Adrenal gland (tissue), 12 donors: ENCODE results near the gene NUDT12. TPM values are rescaled to one million over a fixed set of nuclear protein-coding genes. Genes with fewer than 3 reads are reported as not detected.

Source experiments
- DNase-seq, 7 donors: peaks; one replicate each; pipeline ENCODE4 v3.0.0-alpha.2; 2019 to 2020
- H3K27ac ChIP-seq, 5 donors: fragments of 200-600 bp; sonication (generic) in 4 of 5; 1 replicate in 3 of 5; 2 replicates in 2 of 5; pipeline versions ENCODE4 v1.5.1 to v1.8.0; 2016 to 2020; ENCODE audit warnings: mild to moderate bottlenecking in 1 of 5
- H3K27me3 ChIP-seq: fragments of 200-600 bp; 2 replicates; pipeline ENCODE4 v1.8.0; 2021
- H3K36me3 ChIP-seq, 2 donors: fragments of 200-600 bp; replicated peaks in 1 of 2; 1 replicate in 1 of 2; 2 replicates in 1 of 2; pipeline versions ENCODE4 v1.5.1 to v1.8.0; 2018 to 2022
- H3K4me1 ChIP-seq, 2 donors: fragments of 200-600 bp; replicated peaks in 1 of 2; 1 replicate in 1 of 2; 2 replicates in 1 of 2; pipeline versions ENCODE4 v1.5.1 to v1.8.0; 2018 to 2021
- H3K4me3 ChIP-seq, 4 donors: fragments of 200-600 bp; sonication (generic) in 3 of 4; one replicate each; pipeline ENCODE4 v1.5.1; 2016 to 2018
- H3K9me3 ChIP-seq, 3 donors: fragments of 200-600 bp; sonication (generic) in 1 of 3; replicated peaks in 1 of 3; 1 replicate in 2 of 3; 2 replicates in 1 of 3; pipeline versions ENCODE4 v1.5.1 to v1.8.0; 2016 to 2021
- POLR2A ChIP-seq, 2 donors: fragments of 450-650 bp; IDR thresholded peaks; one replicate each; pipeline ENCODE4 v1.6.1; 2017; ENCODE audit warnings: antibody characterized with exemption in 2 of 2, mild to moderate bottlenecking in 2 of 2, moderate library complexity in 1 of 2
- WGBS, 4 donors: extraction: QIAGEN DNeasy Blood & Tissue Kit in 2 of 4; methylation state at CpG; one replicate each; pipeline versions ENCODE4 v1.1.5 to v1.1.7; 2013 to 2017; 5-methylcytosine and 5-hydroxymethylcytosine counted together
- intact Hi-C, 2 donors: fragments of 100-400 bp; cut with DNase I; formaldehyde crosslinking; loops; one replicate each; pipeline versions ENCODE4 v1.14.1 to v1.15.0; 2022 to 2023
- polyA plus RNA-seq, 3 donors: library from polyadenylated mRNA; stranded (reverse); fragments of 200-250 nt in 2 of 3; fragments of 350-450 nt in 1 of 3; fragmentation: Illumina TruSeq in 1 of 3; extraction: RNeasy Lipid Tissue Mini Kit (QIAGEN cat#74804) in 1 of 3; gene quantifications; one replicate each; pipeline ENCODE4 v1.2.3, GENCODE V29; 2013 to 2014
- total RNA-seq, 9 donors: library from RNA; depleted of rRNA in 4 of 9; stranded (reverse); fragments of >200 nt in 4 of 9; fragments of 120-200 nt in 1 of 9; fragmentation: NEBNext Ultra II Directional in 1 of 9; extraction: Animal tissue kit (Norgen Biotek cat#: 25700) in 1 of 9; gene quantifications; one replicate each; pipeline versions ENCODE4 v1.1.0 to v1.2.4, GENCODE V29; 2013 to 2023
- TF ChIP-seq, protein P1 (sequence below), 6 experiments: fragments of 450-650 bp in 4 of 6; fragments of 200-600 bp in 2 of 6; sonication (generic) in 1 of 6; IDR thresholded peaks; 1 replicate in 5 of 6; 2 replicates in 1 of 6; pipeline versions ENCODE4 v1.5.1 to v1.8.0; 2016 to 2021; ENCODE audit warnings: antibody characterized with exemption in 6 of 6, mild to moderate bottlenecking in 2 of 6, moderate library complexity in 1 of 6
- donor health status: healthy with polysubstance abuse.
- donor health status: Bipolar disorder and iron deficiency.
- donor health status: DM: yes; HTN: yes; CAD: no.
- donor health status: DM: no; HTN: no; CAD: no.
- donor health status: DM: no; HTN: no; CAD: no.
- donor health status: DM: yes; HTN: yes; CAD: no.

Gene NUDT12
- total and polyA plus RNA-seq, 12 donors, result 12.1 to 47.5 (median 24.9) TPM

DNA sequence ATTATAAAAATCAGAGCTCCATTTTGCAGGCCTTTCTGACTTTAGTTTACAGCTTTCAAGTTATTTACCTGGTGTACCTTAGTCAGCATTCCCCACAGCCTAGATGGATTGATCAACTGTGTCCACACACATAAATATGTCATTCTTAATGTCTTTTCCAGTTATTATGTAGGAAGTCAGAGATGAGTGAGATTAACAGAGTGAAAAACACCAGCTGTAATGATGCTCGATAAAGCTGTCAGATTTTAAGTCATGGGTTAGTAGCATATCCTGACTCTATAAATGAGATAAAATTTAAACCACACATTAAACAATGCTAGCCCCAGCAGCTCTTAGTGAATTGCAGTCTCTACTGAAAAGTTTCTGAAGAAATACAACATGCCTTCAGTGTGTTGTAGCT, 48.9 kb downstream of the NUDT12 start:
- Histone ChIP-seq H3K27me3 (peaks cover 4% of the 10 kb centered on the region), H3K9me3 (no peaks in the 10 kb centered on the region), H3K27ac (no peak overlapping the region), H3K36me3 (no peaks in the 10 kb centered on the region), H3K4me1 (no peaks in the 10 kb centered on the region), H3K4me3 (no peak overlapping the region)
- WGBS, 4 donors, result 54 to 88% (median 60%) methylated on average over 1 of the region's 1 CpG
- intact Hi-C loops, result no loop called here
- DNase-seq, result no peak
- TF ChIP-seq, protein P1, sequence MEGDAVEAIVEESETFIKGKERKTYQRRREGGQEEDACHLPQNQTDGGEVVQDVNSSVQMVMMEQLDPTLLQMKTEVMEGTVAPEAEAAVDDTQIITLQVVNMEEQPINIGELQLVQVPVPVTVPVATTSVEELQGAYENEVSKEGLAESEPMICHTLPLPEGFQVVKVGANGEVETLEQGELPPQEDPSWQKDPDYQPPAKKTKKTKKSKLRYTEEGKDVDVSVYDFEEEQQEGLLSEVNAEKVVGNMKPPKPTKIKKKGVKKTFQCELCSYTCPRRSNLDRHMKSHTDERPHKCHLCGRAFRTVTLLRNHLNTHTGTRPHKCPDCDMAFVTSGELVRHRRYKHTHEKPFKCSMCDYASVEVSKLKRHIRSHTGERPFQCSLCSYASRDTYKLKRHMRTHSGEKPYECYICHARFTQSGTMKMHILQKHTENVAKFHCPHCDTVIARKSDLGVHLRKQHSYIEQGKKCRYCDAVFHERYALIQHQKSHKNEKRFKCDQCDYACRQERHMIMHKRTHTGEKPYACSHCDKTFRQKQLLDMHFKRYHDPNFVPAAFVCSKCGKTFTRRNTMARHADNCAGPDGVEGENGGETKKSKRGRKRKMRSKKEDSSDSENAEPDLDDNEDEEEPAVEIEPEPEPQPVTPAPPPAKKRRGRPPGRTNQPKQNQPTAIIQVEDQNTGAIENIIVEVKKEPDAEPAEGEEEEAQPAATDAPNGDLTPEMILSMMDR (IDR thresholded peaks at IDR 0.05), result no peak
- no peak for TF ChIP-seq POLR2A (IDR thresholded peaks at IDR 0.05)

DNA sequence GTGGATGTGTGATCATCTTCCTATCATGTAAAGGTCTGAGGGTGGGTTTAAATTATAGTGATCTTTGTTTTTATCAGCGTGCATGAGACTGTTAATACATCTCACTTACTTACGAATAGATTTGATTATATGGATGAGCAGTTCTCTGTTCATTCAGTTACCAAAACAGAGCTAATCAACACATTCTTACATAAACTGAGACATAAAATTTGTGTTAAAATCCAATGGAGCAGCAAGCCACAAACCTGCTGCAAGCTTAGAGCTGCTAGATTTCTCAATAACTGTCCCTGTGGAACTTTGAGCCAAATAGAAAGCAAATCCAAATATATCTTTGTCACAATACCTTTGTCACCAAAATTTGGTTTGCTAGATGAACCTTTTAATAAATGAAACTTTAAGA, 50.1 kb downstream of the NUDT12 start:
- Histone ChIP-seq H3K36me3 (no peaks in the 10 kb centered on the region), H3K4me3 (no peak overlapping the region), H3K27me3 (peaks cover 4% of the 10 kb centered on the region), H3K9me3 (no peaks in the 10 kb centered on the region), H3K27ac (no peak overlapping the region), H3K4me1 (no peaks in the 10 kb centered on the region)
- TF ChIP-seq, protein P1 (IDR thresholded peaks at IDR 0.05), result no peak
- TF ChIP-seq POLR2A (IDR thresholded peaks at IDR 0.05), result no peak
- intact Hi-C loops, result no loop called here
- WGBS, 4 donors, result 73 to 80% (median 76%) methylated on average over 2 of the region's 2 CpGs
- DNase-seq, result no peak

DNA sequence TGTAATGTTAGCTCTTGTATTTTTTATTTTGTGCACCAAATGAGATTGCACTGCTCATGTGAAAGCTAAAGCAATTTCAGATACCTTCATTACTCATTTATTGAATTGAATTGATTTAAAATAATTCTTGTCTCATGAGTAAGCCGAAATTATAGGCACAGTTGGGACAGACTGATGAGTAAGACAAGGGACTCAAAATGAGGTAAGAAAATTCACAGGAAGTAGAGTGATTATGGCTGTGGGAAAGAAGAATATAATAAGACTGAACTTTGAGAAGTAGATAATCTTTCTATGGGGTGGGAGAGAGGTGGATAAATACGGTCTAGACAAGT, 51.1 kb downstream of the NUDT12 start:
- H3K4me3 ChIP-seq, result no peak overlapping the region
- intact Hi-C loops, result no loop called here
- no peak for TF ChIP-seq POLR2A (IDR thresholded peaks at IDR 0.05)
- TF ChIP-seq, protein P1 (IDR thresholded peaks at IDR 0.05), result no peak
- H3K27ac ChIP-seq, result no peak overlapping the region
- no peaks in the 10 kb centered on the region for H3K4me1 ChIP-seq
- H3K9me3 ChIP-seq, result no peaks in the 10 kb centered on the region
- 71 to 76% (median 72%) methylated on average over 2 of the region's 2 CpGs for WGBS, 4 donors
- no peaks in the 10 kb centered on the region for H3K27me3 ChIP-seq
- H3K36me3 ChIP-seq, result no peaks in the 10 kb centered on the region
- DNase-seq, result no peak

DNA sequence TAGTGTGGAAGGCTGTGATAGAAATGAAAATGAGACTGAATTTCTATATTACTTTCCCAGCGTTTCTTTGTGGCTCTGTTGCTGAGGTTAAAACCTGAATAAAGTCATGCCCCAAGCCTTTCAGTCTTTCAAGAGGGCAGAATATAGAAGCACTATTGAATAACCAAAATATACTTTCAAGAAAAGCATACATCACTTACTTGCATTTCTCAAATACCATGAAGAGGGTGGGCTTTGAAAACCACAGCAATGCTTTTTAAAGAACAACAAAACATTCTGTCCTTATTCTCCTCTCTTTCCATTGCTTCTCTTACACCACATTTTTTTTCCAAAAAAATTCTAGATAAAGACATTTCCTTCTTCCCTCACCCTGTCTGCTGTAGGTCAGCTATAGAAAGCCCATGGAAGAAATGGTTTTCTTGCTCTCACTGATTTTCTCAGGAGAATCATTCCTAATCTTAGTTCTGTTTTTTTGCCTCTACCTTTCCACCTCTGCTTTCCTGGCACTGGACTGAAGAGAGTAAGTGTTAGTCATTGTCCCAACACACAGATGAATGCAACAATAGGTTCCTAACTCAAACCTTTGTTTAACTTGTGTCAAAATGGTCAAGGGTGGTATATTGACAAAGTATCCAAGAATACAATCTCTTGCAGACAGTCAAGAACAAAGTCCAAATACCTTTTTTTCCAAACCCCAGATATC, 51.6 kb downstream of the NUDT12 start:
- Histone ChIP-seq H3K36me3 (no peaks in the 10 kb centered on the region), H3K27me3 (no peaks in the 10 kb centered on the region), H3K9me3 (no peaks in the 10 kb centered on the region), H3K4me3 (no peak overlapping the region), H3K4me1 (no peaks in the 10 kb centered on the region), H3K27ac (no peak overlapping the region)
- TF ChIP-seq, protein P1 (IDR thresholded peaks at IDR 0.05), result no peak
- WGBS, 4 donors, result 56 to 68% (median 65%) methylated on average over 1 of the region's 1 CpG
- intact Hi-C loops, result no loop called here
- no peak for DNase-seq
